Kidney (tissue), 14 donors: ENCODE data around the gene L3MBTL4. TPM values are rescaled to one million over a fixed set of nuclear protein-coding genes. Genes with fewer than 3 reads are reported as not detected.
A peak's percentile ranks its signal among the peaks of the same experiment; 100 is the strongest.
"Not testable (repeated sequence)": the region's sequence is repeated elsewhere in the genome, so short reads cannot be mapped to it uniquely, and the experiment has no call there.

Experiments used
- DNase-seq, 5 donors: peaks; one replicate each; pipeline ENCODE4 v3.0.0-alpha.2; 2013 to 2020
- FAIRE-seq: peaks from 2 replicates; lab custom pipeline; 2012; peaks lifted over from hg19 to GRCh38; lab: Jason Lieb, UNC
- H3K27ac ChIP-seq, 2 donors: one replicate each; pipeline ENCODE4 v1.7.0; 2013; ENCODE audit warnings: low read depth in 2 of 2, low read length in 2 of 2, inconsistent platforms in 1 of 2
- H3K27me3 ChIP-seq: one replicate; pipeline ENCODE4 v1.7.1; 2013; ENCODE audit warnings: low read length, inconsistent platforms; ENCODE audit not compliant: control insufficient read depth, insufficient read depth
- H3K36me3 ChIP-seq, 3 donors: one replicate each; pipeline versions ENCODE4 v1.7.0 to v1.7.1; 2013; ENCODE audit warnings: low read length in 3 of 3, control low read depth in 1 of 3, inconsistent platforms in 1 of 3; ENCODE audit not compliant: insufficient read depth in 3 of 3, control insufficient read depth in 2 of 3
- H3K4me1 ChIP-seq, 3 donors: one replicate each; pipeline versions ENCODE4 v1.7.0 to v1.7.1; 2013; ENCODE audit warnings: low read length in 3 of 3, inconsistent platforms in 1 of 3, low read depth in 1 of 3; ENCODE audit not compliant: control insufficient read depth in 2 of 3, insufficient read depth in 2 of 3
- H3K4me3 ChIP-seq, 3 donors: one replicate each; pipeline versions ENCODE4 v1.7.0 to v1.8.1; 2013; ENCODE audit warnings: low read length in 3 of 3, control low read depth in 1 of 3, inconsistent platforms in 1 of 3
- H3K9ac ChIP-seq, 3 donors: one replicate each; pipeline versions ENCODE4 v1.7.0 to v1.7.1; 2013; ENCODE audit warnings: low read length in 3 of 3, control low read depth in 1 of 3, inconsistent platforms in 1 of 3
- H3K9me3 ChIP-seq, 3 donors: one replicate each; pipeline versions ENCODE4 v1.7.0 to v1.7.1; 2013; ENCODE audit warnings: low read length in 3 of 3, control low read depth in 1 of 3, inconsistent platforms in 1 of 3; ENCODE audit not compliant: control insufficient read depth in 2 of 3, insufficient read depth in 1 of 3
- intact Hi-C: fragments of 100-400 bp; cut with DNase I; formaldehyde crosslinking; loops from one replicate; pipeline ENCODE4 v1.11.1; 2022
- polyA plus RNA-seq: library from polyadenylated mRNA; stranded (reverse); fragments of 350-450 nt; fragmentation: Illumina TruSeq; extraction: RNeasy Lipid Tissue Mini Kit (QIAGEN cat#74804); gene quantifications from one replicate; pipeline ENCODE4 v1.2.3, GENCODE V29; 2014; ENCODE audit warnings: low read depth, low replicate concordance; ENCODE audit not compliant: insufficient read depth
- total RNA-seq: library from RNA; stranded (reverse); fragmentation: NEBNext Ultra II Directional; extraction: Animal tissue kit (Norgen Biotek cat#: 25700); gene quantifications from one replicate; pipeline ENCODE4 v1.2.1, GENCODE V29; 2021
- TF ChIP-seq, protein P1 (sequence below): IDR thresholded peaks from 3 replicates; pipeline ENCODE4 v1.5.1; 2012; ENCODE audit warnings: mild to moderate bottlenecking, moderate library complexity, borderline replicate concordance; ENCODE audit not compliant: insufficient read depth; ENCODE audit errors: extremely low read depth
- donor health status: control.
- donor health status: control.
- donor health status: control.
- donor health status: control.
- donor health status: control.
- donor health status: DM: yes; HTN: yes; CAD: no.
- donor health status: Normal renal cell carcinoma (clear cell type).

The L3MBTL4 gene
- total and polyA plus RNA-seq, 2 donors from 2014 or later, result 3.9 to 15.2 TPM

DNA sequence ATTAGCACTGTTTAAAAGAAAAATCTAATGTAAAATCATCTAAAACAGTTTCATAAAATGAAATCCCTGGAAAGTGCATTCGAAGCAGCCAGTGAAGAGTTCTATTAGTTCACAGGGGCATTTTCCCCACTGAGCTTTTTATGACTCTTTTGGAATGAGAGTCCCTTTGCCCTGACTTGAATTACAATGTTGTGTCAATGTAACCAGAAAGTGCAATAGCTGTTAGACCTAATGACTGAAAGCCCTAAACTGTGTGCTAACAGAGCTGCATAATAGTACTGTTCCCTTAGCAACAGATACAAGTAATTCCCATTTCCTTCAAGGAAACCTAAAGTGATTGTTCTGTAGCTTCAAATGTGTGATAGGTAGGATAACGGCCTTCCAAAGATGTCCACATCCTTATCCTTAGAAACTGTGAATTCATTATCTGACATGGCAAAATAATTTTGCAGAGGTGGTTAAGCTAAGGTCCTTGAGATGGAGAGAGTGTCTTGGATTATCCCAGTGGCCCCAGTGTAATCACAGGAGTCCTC, 134.4 kb downstream of the L3MBTL4 start:
- TF ChIP-seq, protein P1, sequence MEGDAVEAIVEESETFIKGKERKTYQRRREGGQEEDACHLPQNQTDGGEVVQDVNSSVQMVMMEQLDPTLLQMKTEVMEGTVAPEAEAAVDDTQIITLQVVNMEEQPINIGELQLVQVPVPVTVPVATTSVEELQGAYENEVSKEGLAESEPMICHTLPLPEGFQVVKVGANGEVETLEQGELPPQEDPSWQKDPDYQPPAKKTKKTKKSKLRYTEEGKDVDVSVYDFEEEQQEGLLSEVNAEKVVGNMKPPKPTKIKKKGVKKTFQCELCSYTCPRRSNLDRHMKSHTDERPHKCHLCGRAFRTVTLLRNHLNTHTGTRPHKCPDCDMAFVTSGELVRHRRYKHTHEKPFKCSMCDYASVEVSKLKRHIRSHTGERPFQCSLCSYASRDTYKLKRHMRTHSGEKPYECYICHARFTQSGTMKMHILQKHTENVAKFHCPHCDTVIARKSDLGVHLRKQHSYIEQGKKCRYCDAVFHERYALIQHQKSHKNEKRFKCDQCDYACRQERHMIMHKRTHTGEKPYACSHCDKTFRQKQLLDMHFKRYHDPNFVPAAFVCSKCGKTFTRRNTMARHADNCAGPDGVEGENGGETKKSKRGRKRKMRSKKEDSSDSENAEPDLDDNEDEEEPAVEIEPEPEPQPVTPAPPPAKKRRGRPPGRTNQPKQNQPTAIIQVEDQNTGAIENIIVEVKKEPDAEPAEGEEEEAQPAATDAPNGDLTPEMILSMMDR, result no peak
- FAIRE-seq (no peak), DNase-seq (peak in 2 of 5 donors; percentile 17 to 31)
- peaks cover 0 to 6% (median 0%) of the 10 kb centered on the region in 3 donors for H3K4me1 ChIP-seq
- no peaks in the 10 kb centered on the region for H3K36me3 ChIP-seq
- no peak overlapping the region for H3K4me3 ChIP-seq
- intact Hi-C loops, result no loop called here
- no peak overlapping the region for H3K9ac ChIP-seq
- H3K9me3 ChIP-seq, result no peaks in the 10 kb centered on the region
- H3K27ac ChIP-seq, result no peak overlapping the region
- no peaks in the 10 kb centered on the region for H3K27me3 ChIP-seq

DNA sequence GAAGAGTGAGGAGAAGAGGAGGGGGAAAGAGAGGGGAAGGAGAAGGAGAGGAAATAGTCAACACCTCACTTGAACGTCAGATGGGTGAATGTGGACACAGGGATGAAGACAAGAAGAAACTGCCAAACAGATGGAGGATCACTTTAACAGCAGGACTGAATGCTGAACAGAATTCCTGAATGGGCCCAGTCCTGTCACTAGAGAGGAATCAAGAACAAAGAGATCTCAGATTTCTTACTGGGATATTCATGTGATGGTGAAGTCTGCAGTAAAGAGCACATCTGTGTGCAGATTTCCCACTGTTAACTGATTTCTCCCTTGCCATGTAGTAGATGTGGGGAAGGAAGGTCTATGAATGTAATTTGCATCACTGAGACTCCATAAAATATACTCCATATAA, 135.4 kb downstream of the L3MBTL4 start:
- TF ChIP-seq, protein P1, result no peak
- FAIRE-seq, result no peak
- DNase-seq, result no peak
- Histone ChIP-seq H3K27me3 (no peaks in the 10 kb centered on the region), H3K9me3 (no peaks in the 10 kb centered on the region), H3K4me3 (no peak overlapping the region), H3K27ac (no peak overlapping the region), H3K4me1 (peaks cover 0 to 6% (median 0%) of the 10 kb centered on the region in 3 donors), H3K36me3 (no peaks in the 10 kb centered on the region), H3K9ac (no peak overlapping the region)
- intact Hi-C loops, result no loop called here

DNA sequence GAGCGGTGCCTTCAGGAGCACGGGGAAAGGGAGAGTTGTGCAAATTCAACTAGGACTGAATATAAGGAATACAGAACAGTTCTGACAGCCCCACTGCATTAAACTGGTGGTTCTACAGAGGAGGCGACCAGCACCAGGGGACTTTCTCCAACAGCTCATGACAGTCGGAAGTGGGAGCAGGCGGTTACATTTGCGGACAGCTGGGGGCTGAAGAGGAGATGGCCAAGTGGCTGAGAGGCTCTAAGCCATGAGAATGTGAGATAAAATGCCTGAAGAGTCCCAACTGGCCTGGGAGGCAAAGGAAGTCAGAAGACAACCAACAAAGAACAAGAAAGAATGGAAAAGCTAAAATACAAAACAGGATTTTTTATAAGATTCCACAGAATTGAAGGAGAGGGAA, 141.3 kb downstream of the L3MBTL4 start:
- no peak for DNase-seq
- Histone ChIP-seq H3K4me3 (no peak overlapping the region), H3K9ac (no peak overlapping the region), H3K27me3 (no peaks in the 10 kb centered on the region), H3K9me3 (no peaks in the 10 kb centered on the region), H3K36me3 (peaks cover 0 to 4% (median 0%) of the 10 kb centered on the region in 3 donors), H3K4me1 (no peaks in the 10 kb centered on the region), H3K27ac (no peak overlapping the region)
- FAIRE-seq, result no peak
- TF ChIP-seq, protein P1, result no peak
- intact Hi-C loops, result no loop called here

DNA sequence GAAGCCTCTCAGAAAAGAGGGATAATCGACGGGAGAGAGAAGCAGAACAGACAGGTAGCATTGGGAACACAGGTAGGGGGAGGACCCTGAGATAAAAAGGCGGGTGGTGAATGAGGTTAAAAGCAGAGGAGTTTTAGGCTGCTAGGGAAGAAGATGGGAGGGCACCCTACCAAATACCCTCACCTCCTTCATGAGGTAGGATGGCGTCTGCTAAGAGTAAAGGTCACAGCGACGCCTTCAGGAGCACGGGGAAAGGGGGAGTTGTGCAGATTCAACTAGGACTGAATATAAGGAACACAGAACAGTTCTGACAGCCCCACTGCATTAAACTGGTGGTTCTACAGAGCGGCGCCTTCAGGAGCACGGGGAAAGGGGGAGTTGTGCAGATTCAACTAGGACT, 142.6 kb downstream of the L3MBTL4 start:
- H3K4me3 ChIP-seq, intact Hi-C loops, H3K9ac ChIP-seq, H3K9me3 ChIP-seq, H3K27me3 ChIP-seq, FAIRE-seq, H3K36me3 ChIP-seq, H3K27ac ChIP-seq, H3K4me1 ChIP-seq: not testable (repeated sequence)
- peak in 1 of 5 donors; percentile 7 for DNase-seq
